Vagina (tissue), 2 donors: Measurements from ENCODE around the gene LCT. TPM values are rescaled to one million over a fixed set of nuclear protein-coding genes. Genes with fewer than 3 reads are reported as not detected.
"Not testable (repeated sequence)": the region's sequence is repeated elsewhere in the genome, so short reads cannot be mapped to it uniquely, and the experiment has no call there.

Source experiments
- DNase-seq, 2 donors: peaks; one replicate each; pipeline ENCODE4 v3.0.0-alpha.2; 2017; ENCODE audit errors: extremely low spot score in 2 of 2
- H3K27ac ChIP-seq: fragments of 200-600 bp; sonication (generic); one replicate; pipeline ENCODE4 v1.5.1; 2019
- H3K27me3 ChIP-seq: fragments of 200-600 bp; sonication (generic); one replicate; pipeline ENCODE4 v1.5.1; 2019
- H3K36me3 ChIP-seq, 2 donors: fragments of 200-600 bp; sonication (generic); one replicate each; pipeline ENCODE4 v1.5.1; 2017 to 2019
- H3K4me1 ChIP-seq: fragments of 200-600 bp; sonication (generic); one replicate; pipeline ENCODE4 v1.5.1; 2019
- H3K4me3 ChIP-seq, 2 donors: fragments of 200-600 bp; sonication (generic); 1 replicate in 1 of 2; 2 replicates in 1 of 2; pipeline ENCODE4 v1.5.1; 2016 to 2019
- H3K9me3 ChIP-seq: fragments of 200-600 bp; sonication (generic); one replicate; pipeline ENCODE4 v1.5.1; 2019
- CTCF ChIP-seq, 3 experiments: fragments of 450-650 bp in 2 of 3; fragments of 200-600 bp in 1 of 3; sonication (generic) in 1 of 3; IDR thresholded peaks; one replicate each; pipeline ENCODE4 v1.5.1; 2017 to 2019; ENCODE audit warnings: antibody characterized with exemption in 3 of 3, mild to moderate bottlenecking in 2 of 3, moderate library complexity in 2 of 3
- POLR2A ChIP-seq, 2 donors: fragments of 450-650 bp; IDR thresholded peaks; one replicate each; pipeline ENCODE4 v1.6.1; 2017; ENCODE audit warnings: antibody characterized with exemption in 2 of 2, mild to moderate bottlenecking in 2 of 2, moderate library complexity in 2 of 2
- POLR2AphosphoS5 ChIP-seq, 2 donors: sonication (generic); formaldehyde crosslinking; IDR thresholded peaks; one replicate each; pipeline ENCODE4 v1.9.0; 2017; ENCODE audit warnings: antibody characterized with exemption in 2 of 2, mild to moderate bottlenecking in 2 of 2, low read depth in 1 of 2; ENCODE audit not compliant: insufficient read depth in 1 of 2
- intact Hi-C: fragments of 100-400 bp; cut with DNase I; formaldehyde crosslinking; loops from one replicate; pipeline ENCODE4 v1.15.1; 2023
- total RNA-seq: library from RNA; depleted of rRNA; stranded (reverse); fragments of >200 nt; gene quantifications from one replicate; pipeline ENCODE4 v1.2.3, GENCODE V29; 2016

Gene LCT
- total RNA-seq, 1 donor from 2014 or later = not detected

- intact Hi-C loops = no loop called here
- Histone ChIP-seq H3K9me3 (no peaks in the 10 kb centered on the region), H3K4me1 (no peaks in the 10 kb centered on the region), H3K36me3 (no peaks in the 10 kb centered on the region), H3K4me3 (no peak overlapping the region), H3K27me3 (no peaks in the 10 kb centered on the region), H3K27ac (no peak overlapping the region)
- no peak for DNase-seq
- TF ChIP-seq POLR2A (IDR thresholded peaks at IDR 0.05) (no peak), CTCF (IDR thresholded peaks at IDR 0.05) (no peak), POLR2AphosphoS5 (IDR thresholded peaks at IDR 0.05; ENCODE audit: insufficient read depth in 1 of 2, low read depth in 1 of 2) (no peak)
These were observed 17.9 kb downstream of the LCT start for GRCh38 chr2:135818937-135819610.

GRCh38 chr2:135817951-135818350 lies 19.0 kb downstream of the LCT start:
- H3K36me3 ChIP-seq = no peaks in the 10 kb centered on the region
- DNase-seq = no peak
- no peaks in the 10 kb centered on the region for H3K4me1 ChIP-seq
- no peak overlapping the region for H3K4me3 ChIP-seq
- no peaks in the 10 kb centered on the region for H3K9me3 ChIP-seq
- no peak overlapping the region for H3K27ac ChIP-seq
- TF ChIP-seq POLR2A (IDR thresholded peaks at IDR 0.05) (no peak), CTCF (IDR thresholded peaks at IDR 0.05) (no peak), POLR2AphosphoS5 (IDR thresholded peaks at IDR 0.05; ENCODE audit: insufficient read depth in 1 of 2, low read depth in 1 of 2) (no peak)
- intact Hi-C loops = no loop called here
- no peaks in the 10 kb centered on the region for H3K27me3 ChIP-seq

GRCh38 chr2:135817466-135817865 lies 19.5 kb downstream of the LCT start:
- DNase-seq = no peak
- Histone ChIP-seq H3K27me3 (no peaks in the 10 kb centered on the region), H3K36me3 (no peaks in the 10 kb centered on the region), H3K4me3 (no peak overlapping the region), H3K4me1 (no peaks in the 10 kb centered on the region), H3K27ac (no peak overlapping the region), H3K9me3 (no peaks in the 10 kb centered on the region)
- no peak for TF ChIP-seq CTCF (IDR thresholded peaks at IDR 0.05)
- no peak for TF ChIP-seq POLR2A (IDR thresholded peaks at IDR 0.05)
- no peak for TF ChIP-seq POLR2AphosphoS5 (IDR thresholded peaks at IDR 0.05; ENCODE audit: insufficient read depth in 1 of 2, low read depth in 1 of 2)
- intact Hi-C loops = no loop called here

- Histone ChIP-seq H3K27ac (no peak overlapping the region), H3K4me1 (no peaks in the 10 kb centered on the region), H3K9me3 (no peaks in the 10 kb centered on the region), H3K4me3 (no peak overlapping the region), H3K27me3 (no peaks in the 10 kb centered on the region), H3K36me3 (no peaks in the 10 kb centered on the region)
- TF ChIP-seq POLR2A (IDR thresholded peaks at IDR 0.05) = no peak
- no peak for TF ChIP-seq CTCF (IDR thresholded peaks at IDR 0.05)
- no peak for TF ChIP-seq POLR2AphosphoS5 (IDR thresholded peaks at IDR 0.05; ENCODE audit: insufficient read depth in 1 of 2, low read depth in 1 of 2)
- intact Hi-C loops = no loop called here
- no peak for DNase-seq
These were observed 21.7 kb downstream of the LCT start for GRCh38 chr2:135815269-135815668.

GRCh38 chr2:135812907-135813511 lies 24.0 kb downstream of the LCT start:
- intact Hi-C loops = no loop called here
- no peak for DNase-seq
- Histone ChIP-seq H3K27me3 (no peaks in the 10 kb centered on the region), H3K27ac (no peak overlapping the region), H3K9me3 (no peaks in the 10 kb centered on the region), H3K36me3 (no peaks in the 10 kb centered on the region), H3K4me3 (no peak overlapping the region), H3K4me1 (no peaks in the 10 kb centered on the region)
- TF ChIP-seq POLR2A (IDR thresholded peaks at IDR 0.05) (no peak), POLR2AphosphoS5 (IDR thresholded peaks at IDR 0.05; ENCODE audit: insufficient read depth in 1 of 2, low read depth in 1 of 2) (no peak), CTCF (IDR thresholded peaks at IDR 0.05) (no peak)

- H3K27ac ChIP-seq, H3K27me3 ChIP-seq, H3K4me1 ChIP-seq, H3K9me3 ChIP-seq, H3K36me3 ChIP-seq, intact Hi-C loops, DNase-seq, H3K4me3 ChIP-seq: not testable (repeated sequence)
These were observed 29.1 kb downstream of the LCT start for GRCh38 chr2:135807874-135808273.
